ENCODE results near the gene NPL. TPM values are rescaled to one million over a fixed set of nuclear protein-coding genes. Genes with fewer than 3 reads are reported as not detected.

Gene NPL
- total RNA-seq, 1 donor from 2014 or later: 44.5 TPM

DNA sequence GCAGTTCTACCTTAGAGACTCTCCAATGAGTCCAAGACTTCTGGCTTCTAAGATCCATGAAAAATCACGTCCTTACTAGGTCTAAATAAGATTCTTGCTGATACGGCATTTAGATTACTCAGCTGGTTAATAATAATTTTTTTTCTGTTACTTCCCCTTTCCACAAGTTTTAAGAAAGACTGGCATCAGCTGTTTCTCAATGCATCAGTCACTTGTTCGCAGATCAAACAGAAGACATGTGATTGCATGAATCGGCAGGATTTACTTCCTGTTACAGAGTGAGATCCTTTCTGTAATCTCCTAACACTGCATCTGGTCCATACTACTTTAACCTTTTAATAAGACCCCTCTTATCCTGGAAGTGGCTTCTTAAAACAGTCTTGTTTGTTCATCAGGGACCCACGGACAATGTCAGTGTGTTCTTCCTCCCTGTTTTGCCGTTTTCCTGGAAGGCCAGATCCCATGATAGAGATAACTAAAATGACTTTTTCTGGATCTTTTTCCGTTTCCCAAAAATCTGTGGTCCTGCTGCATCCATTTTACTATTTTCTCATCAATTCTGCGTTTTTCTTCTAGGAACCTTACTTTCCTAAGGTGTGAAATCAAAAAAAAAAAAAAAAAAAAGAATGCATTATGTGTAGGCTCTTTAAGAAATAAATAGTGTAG is 6.1 kb downstream of the NPL start:
- intact Hi-C loops (cut with DNase I): no loop called here
- ATAC-seq: peak; percentile 84
- TF ChIP-seq, protein P1, sequence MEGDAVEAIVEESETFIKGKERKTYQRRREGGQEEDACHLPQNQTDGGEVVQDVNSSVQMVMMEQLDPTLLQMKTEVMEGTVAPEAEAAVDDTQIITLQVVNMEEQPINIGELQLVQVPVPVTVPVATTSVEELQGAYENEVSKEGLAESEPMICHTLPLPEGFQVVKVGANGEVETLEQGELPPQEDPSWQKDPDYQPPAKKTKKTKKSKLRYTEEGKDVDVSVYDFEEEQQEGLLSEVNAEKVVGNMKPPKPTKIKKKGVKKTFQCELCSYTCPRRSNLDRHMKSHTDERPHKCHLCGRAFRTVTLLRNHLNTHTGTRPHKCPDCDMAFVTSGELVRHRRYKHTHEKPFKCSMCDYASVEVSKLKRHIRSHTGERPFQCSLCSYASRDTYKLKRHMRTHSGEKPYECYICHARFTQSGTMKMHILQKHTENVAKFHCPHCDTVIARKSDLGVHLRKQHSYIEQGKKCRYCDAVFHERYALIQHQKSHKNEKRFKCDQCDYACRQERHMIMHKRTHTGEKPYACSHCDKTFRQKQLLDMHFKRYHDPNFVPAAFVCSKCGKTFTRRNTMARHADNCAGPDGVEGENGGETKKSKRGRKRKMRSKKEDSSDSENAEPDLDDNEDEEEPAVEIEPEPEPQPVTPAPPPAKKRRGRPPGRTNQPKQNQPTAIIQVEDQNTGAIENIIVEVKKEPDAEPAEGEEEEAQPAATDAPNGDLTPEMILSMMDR (IDR thresholded peaks at IDR 0.05): no peak
- Histone ChIP-seq H3K27me3 (no peaks in the 10 kb centered on the region), H3K4me3 (no peak overlapping the region), H3K27ac (peak overlapping the region; percentile 33), H3K9me3 (no peaks in the 10 kb centered on the region), H3K36me3 (peaks cover 8% of the 10 kb centered on the region), H3K4me1 (peaks cover 9% of the 10 kb centered on the region)
- no peak for DNase-seq

DNA sequence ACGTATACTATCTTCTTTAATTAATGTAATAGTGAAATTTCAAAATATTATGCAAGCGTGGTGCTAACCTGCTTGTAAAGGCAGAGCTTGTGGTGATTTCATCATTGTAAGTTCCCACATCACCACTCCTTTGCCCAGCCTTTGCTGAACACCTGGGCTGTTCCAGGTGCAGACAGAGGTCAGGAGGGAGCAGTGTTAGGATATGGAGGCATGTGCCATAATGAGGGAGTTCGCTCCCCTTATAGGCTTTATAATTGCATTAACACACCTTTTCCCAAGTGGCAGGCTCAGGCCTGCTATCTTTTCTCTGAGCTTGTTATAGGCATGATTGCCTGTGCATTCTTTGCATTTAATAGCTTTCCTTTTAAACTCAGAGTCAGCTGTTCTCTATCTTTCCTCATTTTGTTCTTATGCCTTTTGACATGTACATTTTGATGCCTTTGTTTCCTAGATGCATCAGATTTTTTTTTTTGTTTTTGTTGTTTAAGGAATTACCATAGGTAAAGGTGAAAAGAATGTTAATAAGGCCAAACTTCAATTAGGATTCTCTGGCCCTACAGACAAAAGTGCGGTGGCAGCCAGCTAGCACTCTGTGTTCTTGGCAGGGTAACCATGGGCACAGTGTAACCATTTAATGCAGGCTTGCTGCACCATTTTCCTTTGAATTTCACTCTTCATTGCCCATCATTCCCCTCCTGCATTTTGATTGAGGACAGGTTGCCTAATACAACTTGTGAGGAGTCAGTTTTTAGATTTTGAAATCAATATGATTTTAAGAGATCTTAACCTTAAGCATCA is 12.6 kb downstream of the NPL start:
- DNase-seq (no peak), ATAC-seq (peak; percentile 43)
- Histone ChIP-seq H3K36me3 (peaks cover 34% of the 10 kb centered on the region), H3K27me3 (no peaks in the 10 kb centered on the region), H3K9me3 (no peaks in the 10 kb centered on the region), H3K27ac (no peak overlapping the region), H3K4me1 (no peaks in the 10 kb centered on the region), H3K4me3 (no peak overlapping the region)
- TF ChIP-seq, protein P1 (IDR thresholded peaks at IDR 0.05): no peak
- intact Hi-C loops (cut with DNase I): no loop called here

DNA sequence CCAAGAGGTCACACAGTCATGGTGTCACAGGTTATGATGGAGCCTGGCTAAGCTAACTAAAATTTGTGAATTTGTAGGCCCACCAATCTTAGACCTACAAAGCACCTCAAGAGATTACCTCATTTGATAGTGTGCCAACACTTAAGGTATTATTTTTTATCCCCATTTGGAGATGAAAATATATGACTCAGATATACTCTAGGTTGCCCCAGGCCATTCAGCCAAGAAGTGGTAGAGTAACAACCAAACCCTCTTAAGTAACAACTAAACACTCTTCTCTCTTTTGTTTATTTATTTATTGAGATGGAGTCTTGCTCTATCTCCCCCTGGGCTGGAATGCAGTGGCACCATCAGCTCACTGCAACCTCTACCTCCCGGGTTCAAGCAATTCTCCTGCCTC is 14.3 kb downstream of the NPL start:
- H3K4me3 ChIP-seq: no peak overlapping the region
- H3K4me1 ChIP-seq: no peaks in the 10 kb centered on the region
- ATAC-seq (no peak), DNase-seq (no peak)
- H3K9me3 ChIP-seq: no peaks in the 10 kb centered on the region
- peaks cover 43% of the 10 kb centered on the region for H3K36me3 ChIP-seq
- H3K27ac ChIP-seq: no peak overlapping the region
- H3K27me3 ChIP-seq: no peaks in the 10 kb centered on the region
- intact Hi-C loops (cut with DNase I): no loop called here
- TF ChIP-seq, protein P1 (IDR thresholded peaks at IDR 0.05): no peak

GRCh38 chr1:182806015-182806678 is 16.6 kb downstream of the NPL start:
- no peak overlapping the region for H3K27ac ChIP-seq
- peaks cover 43% of the 10 kb centered on the region for H3K36me3 ChIP-seq
- ATAC-seq (peak; percentile 27), DNase-seq (no peak)
- intact Hi-C loops (cut with DNase I): no loop called here
- no peaks in the 10 kb centered on the region for H3K9me3 ChIP-seq
- TF ChIP-seq, protein P1 (IDR thresholded peaks at IDR 0.05): no peak
- H3K27me3 ChIP-seq: no peaks in the 10 kb centered on the region
- H3K4me1 ChIP-seq: no peaks in the 10 kb centered on the region
- no peak overlapping the region for H3K4me3 ChIP-seq

DNA sequence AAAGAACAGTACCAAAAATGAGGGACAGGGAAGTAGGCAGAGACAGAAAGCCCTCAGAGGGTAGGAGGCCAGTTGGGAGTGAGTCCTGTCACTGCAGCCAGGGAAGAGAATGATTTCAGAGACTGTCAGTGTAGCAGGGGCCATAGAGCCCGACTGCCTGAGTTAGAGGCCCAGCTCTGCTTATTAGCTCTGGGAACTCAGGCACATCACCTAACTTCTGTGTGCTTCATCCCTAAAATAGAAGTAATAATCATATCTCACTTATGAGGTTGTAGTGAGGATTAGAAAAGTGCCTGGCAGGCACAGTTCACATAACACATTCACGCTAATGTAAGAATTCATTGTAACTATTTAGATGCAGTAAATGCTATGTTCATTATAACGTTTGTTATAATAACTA is 18.3 kb downstream of the NPL start:
- Histone ChIP-seq H3K4me1 (no peaks in the 10 kb centered on the region), H3K27me3 (no peaks in the 10 kb centered on the region), H3K36me3 (peaks cover 57% of the 10 kb centered on the region), H3K27ac (no peak overlapping the region), H3K4me3 (no peak overlapping the region), H3K9me3 (no peaks in the 10 kb centered on the region)
- intact Hi-C loops (cut with DNase I): no loop called here
- TF ChIP-seq, protein P1 (IDR thresholded peaks at IDR 0.05): no peak
- DNase-seq (no peak), ATAC-seq (no peak)

All from upper lobe of right lung (tissue), 1 donor.